ENCODE measurements around the gene PSMB3.
A peak's percentile ranks its signal among the peaks of the same experiment; 100 is the strongest.

PSMB3 gene

DNA sequence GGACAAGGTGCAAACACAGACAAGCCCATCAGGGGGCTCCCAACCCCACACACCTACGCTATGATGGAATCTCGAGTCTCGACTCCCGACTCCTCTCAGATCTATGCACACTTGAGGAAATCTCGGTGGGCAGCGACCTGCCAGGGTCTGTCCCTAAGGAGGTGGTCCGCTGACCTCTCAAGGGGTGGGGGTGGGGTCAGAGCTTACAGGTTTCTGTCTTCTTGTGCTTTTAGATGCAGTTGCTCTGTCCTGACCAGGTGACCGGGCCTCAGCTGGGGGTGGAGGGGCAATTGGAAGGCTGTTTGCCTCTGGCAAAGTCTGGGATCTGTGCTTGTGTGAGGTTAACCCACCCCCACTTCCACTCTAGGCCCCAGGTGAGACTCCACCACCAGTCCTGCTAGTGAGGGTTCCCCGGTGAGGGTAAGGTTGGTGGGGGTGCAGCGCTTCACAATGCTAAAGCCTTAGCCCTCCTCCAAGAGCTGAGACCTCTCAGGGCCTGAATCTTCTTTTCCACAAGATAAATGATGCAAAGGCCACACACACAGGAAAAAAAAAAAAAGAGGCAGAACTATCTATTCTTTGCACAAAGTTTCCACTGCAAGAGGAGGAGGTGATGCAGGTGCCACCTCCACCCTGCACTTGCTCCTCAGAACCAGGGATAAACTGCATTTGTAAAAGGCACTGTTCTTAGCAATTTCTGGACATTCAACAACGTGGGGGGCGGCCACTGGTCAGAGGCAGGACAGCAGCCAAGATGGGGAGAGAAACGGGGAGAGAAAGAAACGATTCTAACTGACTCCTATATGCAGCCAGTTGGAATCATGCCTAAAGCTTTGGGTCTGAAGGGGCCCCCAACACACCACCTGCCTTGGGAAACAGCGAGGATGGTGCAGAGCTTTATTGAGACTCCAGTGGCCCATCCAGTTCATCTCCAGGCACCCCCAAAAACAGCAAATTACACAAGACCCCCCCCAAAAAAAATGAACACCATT, 18.3 kb upstream of the PSMB3 start:
- ATAC-seq: no peak

DNA sequence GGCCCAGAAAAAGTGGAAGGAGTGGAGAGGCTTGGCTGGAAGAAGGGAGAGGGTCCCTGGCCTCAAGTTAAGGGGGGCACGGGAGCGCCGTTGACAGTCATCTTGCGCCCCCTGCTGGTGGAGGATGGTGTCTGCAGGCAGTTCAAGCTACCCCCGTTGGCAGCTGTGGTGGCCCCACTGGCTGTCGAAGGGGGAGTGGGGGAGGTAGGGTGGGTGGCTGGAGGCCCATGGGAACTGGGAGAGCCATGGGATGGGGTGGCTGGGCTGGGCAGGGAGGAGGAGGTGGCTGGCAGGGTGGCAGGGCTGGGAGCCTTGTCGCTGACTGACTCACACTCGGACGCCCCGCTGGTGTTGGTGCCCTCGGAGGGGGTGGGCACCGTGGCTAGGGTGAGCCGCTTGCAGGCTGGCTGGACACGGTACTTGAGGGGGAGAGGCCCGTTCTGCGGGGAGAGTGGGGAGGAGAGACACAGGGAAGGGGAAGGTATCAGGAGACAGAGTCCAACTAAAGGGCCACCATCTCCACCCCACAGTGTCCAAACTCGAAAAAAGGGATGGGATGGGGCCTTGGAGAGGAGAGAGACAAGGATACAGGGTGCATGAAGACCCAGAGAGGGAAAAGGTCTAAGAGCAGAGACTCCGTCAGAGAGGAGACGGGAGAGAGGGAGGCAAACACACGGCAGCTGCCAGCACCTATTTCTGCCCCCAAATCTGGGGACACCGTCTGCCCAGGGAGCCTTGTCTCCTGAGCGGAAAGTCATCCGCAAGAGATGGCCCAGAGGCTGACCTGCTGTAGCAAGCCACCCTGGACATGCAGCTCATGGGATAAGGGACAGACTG, 17.2 kb upstream of the PSMB3 start:
- no peak for ATAC-seq

DNA sequence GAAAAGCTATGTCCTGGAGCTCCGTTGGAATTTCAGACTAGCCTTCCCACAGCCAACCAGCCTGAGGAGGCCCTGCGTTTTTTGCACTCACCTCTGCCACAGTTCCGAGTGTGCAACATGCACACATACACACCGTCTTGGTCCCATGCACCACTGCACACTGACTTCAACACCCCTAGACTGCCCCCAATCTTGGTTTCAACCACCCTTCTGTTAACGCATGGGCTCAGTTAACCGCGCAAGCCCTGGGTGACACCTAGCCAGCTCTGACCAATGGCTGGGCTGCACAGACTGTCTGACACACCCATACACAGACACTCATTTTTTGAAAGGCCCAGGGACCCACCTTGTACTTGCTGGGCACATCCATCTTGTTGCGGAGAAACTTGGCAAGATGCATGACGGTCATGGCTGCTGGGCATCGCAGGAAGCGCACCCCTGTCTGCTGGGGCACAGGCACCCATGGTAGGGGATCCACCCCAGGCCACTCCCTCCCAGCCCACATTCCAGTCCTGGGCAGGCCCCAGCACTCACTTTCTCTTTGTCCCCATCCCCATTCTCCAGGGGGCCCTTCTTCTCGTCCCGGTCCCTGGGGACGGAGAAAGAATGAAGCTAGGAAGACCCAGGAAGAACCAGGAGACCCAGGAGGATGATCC, 14.4 kb upstream of the PSMB3 start:
- ATAC-seq: no peak

DNA sequence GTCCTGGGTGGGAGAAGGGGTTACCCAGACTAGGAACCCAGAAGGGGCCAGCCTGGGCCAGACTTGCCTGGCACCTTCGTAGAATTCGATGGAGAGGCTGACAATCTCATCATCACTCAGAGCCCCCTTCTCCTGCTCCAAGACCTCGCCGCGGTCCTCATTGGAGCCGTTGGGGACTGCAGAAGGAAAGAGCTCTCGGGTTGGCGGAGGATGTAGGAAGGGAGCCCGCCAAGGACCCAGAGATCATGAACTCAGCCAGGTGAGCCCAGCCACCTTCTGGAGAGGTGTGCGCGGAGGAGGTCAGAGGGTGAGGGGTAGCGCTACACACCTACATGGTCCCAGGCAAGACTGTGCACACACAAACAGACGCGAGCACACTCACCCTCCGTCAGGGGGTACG, 13.9 kb upstream of the PSMB3 start:
- ATAC-seq: no peak

DNA sequence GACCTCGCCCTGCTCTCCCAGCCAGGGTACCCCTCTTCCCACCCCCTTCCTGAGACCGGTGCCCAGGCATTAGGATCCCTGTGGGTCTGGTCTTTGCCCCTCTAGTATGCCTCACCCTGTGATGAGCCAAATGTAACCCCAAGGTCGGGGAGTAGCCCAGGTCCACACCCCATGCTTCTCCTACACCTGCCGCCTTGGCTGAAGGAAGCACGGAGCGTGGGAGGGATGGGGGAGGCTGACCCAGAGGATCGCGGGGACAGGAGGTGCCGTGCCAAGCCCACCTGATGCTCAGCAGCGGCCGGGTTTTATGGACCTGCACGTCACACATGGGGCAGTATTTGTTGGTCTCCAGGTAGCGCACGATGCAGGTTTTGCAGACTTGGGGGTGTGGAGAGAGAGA, 13.2 kb upstream of the PSMB3 start:
- ATAC-seq: no peak

DNA sequence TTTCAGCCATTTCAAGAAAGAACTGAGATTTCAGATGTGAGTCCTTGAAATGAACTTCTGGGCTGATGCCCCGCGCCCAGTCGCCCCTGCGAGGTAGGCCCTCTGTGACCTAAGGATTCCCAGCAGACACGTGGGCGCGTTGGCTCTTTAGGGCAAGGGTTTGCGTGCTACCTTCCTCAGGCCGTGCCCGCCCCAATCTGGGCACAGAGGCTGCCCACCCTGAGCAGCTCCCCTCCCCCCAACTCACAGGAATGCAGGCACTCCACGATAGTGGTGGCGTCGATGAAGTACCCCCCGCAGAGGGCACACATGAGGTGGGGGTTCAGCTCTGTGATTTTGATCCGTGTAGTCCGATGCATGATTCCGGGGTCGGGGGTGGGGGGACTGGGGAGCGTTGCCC, 12.5 kb upstream of the PSMB3 start:
- ATAC-seq: no peak

DNA sequence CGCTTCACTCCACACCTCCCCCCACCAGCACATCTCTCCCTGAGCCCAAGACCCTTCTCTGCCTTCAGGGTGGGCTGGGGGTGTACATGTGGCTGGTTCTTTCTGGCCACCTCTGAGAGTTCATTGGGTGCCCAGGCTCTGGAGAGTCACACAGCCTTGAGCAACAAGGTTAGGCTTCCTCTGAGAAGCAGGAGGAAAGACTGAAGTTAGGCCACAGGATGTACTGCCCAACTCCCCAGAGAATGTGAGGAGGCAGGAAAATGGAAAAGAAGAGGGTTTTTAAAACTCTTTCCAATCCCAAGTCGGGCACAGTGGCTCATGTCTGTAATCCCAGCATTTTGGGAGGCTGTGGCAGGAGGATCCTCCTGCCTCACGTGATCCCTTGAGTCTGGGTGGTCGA, 11.7 kb upstream of the PSMB3 start:
- ATAC-seq: no peak

DNA sequence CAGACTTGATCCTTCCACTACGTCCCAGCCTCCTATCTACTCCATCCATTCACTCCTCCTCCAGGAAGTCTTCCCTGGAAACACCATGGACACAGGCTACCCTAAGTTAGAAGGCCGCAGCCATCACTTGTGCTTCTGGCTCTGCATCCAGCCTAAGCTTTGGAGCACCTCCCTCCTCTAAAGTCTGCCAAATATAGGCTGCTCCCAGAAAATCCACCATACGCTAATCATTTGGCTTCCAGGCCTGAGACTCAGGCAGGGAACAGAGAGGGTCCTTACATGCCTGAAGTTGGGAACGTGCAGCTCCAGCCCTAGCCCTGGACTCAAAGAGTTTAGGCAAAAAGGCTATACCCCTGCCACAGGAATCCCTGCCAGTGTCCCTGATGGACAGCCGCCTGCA, 11.1 kb upstream of the PSMB3 start:
- no peak for ATAC-seq

DNA sequence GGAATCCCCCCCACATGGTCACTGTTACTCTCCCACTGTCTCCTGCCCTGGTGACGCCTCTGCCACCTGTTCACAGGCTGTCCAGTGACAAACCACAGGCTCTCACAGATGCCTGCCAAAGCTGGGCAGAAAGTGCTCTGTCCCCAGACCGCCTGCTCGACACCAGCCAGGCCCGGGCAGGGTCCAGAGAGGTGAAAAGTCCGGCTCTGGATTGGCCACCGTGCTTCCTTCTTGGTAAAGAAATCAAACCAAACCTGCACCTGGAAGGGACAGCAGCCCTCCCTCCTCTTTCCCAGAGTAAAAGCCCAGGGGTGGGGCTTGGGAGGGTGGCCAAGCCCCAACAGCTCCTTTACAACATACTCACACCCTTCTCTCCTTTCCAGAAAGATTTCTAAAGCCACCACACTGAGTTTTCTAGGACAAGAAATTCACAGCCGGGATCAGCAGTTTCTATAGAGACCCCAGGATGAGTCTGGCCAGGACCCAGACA, 10.6 kb upstream of the PSMB3 start:
- ATAC-seq: no peak

DNA sequence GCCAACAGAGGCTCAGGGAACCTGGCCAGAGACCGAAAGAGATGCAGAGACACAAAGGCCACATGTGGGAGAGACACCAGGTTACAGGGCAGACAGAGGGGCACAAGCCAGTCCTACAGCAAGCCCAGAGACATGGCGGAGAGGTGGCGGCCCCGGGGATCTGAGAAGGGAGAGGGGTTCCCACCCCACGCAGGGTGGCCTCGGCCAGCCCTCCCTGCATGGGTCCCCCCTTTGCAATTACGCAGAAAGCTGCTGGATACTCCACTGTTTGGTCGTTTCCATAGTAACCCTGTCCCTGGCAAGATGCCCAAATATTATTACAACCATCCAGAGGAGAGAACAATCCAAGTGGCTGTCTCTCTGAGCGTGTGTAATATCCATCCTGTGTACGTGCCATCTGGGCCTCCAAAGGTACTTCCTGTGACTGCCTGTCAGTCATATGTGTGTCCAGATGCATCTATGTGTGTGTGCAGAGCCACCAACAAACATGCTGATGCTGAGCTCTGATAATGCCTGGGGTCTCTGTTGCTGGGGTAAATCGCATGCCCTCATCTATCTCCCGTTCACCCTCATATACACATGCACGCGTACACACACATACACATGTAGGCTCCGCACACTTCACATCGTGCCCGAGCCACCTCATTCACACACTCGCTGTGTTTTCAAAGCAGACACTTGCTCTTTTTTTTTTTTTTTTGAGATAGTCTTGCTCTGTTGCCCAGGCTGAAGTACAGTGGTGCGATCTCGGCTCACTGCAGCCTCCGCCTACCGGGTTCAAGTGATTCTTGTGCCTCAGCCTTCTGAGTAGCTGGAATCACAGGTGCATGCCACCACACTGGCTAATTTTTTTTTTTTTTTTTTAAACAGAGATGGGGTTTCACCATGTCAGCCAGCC, 9.9 kb upstream of the PSMB3 start:
- peak in 1 of 2 donors; percentile 12 for ATAC-seq

DNA sequence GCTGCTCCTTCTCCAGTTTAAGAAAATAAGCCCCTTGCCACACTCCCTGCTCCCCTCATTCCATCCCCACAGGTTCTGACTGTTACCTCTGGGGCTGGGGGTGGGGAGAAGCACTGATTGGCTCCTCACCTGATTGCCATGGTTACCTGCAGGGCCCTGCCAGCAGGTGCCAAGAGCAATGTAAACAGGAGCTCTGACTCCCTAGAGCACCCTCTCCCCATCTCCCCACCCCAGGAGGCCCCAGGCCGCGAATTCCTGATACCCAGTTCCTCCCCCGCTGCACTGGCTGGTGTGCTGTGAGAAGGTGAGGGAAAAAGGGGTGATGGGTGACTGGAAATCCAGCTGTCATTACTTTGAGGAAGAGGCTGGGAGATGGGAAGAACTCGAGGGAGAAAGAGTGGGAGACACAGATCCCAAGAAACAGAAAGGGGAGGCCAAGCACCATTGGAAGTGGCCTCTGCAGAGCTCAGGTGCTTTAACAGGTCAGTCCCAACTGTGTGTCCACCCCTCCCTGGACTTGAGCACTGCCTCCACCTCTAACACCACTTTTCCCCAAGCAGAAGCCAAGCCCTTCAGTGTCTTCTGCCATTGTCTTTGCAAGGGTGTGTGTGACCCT, 8.9 kb upstream of the PSMB3 start:
- ATAC-seq: no peak

DNA sequence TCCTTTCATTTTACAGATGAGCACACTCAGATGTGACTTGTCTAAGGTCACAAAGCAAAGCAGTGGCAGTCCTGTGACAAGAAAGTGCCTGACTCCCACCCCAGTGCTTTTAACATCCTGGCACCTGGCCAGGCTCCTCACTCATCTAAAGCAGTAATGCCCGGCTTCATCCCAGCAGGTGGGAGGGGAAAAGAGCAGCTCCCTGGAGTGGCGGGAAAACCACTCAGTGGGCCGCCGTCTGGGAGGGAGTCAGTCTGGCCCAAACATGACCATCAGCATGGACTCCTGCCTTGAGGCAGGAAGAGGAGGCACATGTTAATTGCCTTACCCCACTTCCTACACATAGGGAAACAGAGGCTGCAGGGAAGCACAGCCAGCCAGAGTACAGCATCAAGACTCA, 7.0 kb upstream of the PSMB3 start:
- no peak for ATAC-seq

DNA sequence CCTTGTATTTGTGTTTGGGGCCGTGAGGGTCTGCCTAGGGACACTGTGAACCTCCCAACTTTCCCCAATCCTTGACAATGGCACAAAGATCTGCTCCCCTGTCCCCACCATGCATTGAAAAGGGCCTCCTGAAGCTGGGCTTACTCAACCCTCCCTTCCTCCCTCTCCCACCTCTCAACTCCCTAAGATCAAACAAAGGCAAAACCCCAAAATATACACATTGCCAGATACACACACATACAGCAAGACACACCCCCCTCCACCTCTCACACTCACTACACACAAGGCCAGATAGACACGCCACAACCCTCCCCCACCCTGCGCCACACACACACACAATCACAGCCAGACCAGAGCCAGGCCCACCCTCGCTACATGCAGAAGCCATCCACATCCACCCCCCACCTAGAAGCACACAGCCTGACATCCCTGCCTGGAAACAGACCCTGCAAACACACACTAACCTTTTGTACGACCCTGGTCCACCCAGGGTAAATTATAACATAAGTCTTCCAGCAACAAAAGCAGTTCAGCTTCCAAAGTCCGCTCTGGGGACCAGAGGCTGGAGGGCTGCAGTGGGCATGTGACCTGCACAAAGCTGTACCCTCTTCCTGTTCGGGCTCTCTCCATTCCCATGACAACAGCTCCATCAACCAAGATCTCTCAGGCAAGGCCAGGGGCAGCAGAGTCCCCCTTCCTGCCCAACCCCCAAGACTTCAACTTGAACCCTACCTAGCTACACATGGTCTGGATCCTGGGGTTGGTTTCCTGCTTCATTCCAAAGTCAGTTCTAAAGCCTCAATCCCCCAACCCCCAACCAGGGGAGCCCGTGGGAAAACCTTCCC, 6.3 kb upstream of the PSMB3 start:
- no peak for ATAC-seq

DNA sequence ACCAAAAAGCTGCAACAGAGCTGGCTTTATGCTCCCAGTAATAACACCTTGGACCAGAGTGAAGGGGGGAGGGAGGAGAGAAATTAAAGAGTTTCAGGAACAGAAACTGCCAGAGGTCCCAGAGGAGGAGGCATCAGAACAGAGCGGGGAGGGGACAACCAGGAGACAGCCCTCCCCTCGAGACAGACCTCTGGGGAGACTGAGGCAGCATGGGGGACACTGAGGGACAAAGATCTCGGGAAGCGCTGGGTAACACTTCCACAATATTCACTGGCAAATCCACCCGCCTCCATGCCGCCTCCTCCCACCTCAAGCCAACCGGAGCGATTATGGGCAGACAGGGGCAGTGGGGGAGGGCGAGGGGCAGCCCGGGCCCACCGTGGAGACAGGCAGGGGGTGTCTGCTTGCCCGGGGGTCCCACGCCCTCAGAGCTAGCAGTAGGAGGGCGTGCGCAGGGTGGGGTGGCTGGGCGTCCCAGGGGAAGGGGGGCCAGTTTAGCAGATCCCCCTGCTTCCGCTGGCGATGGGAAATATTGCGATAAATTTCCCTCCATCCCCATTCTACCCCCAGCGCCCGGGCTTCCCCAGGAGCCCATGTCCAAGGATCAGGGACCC, 5.6 kb upstream of the PSMB3 start:
- ATAC-seq: no peak

DNA sequence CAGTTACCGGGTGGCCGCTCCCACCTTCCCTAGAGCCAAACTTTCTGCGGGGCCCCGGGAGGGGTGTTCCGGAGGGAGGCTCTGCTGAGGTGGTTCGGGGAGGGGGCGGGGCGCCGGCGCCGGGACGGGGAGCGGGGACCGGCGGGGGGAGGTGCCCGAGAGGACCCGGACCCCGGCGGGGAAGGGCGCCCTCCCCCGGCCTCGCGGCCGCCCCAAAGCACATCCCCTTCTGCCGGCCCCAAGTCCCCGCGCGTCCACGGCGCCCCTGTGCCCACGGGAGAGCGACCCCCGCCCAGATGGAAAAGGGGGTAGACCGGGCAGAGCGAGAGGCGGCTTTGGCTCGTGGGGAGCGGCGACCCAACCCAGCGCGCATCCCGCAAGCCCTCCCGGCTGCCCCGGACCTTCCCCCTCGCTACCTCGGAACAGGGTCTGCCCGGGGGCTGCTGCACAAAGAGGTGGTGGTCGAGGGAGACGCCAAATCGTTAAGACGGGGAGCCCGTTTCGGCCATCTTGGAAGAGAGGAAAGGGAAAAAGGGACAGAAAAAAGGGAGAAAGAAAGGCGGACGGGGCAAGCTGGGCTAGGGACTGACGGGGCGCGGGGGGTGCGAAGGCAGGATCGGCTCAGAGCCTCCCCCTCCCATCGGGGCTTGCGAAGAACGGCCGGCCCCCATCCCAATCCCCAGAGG, 4.9 kb upstream of the PSMB3 start:
- ATAC-seq: no peak

DNA sequence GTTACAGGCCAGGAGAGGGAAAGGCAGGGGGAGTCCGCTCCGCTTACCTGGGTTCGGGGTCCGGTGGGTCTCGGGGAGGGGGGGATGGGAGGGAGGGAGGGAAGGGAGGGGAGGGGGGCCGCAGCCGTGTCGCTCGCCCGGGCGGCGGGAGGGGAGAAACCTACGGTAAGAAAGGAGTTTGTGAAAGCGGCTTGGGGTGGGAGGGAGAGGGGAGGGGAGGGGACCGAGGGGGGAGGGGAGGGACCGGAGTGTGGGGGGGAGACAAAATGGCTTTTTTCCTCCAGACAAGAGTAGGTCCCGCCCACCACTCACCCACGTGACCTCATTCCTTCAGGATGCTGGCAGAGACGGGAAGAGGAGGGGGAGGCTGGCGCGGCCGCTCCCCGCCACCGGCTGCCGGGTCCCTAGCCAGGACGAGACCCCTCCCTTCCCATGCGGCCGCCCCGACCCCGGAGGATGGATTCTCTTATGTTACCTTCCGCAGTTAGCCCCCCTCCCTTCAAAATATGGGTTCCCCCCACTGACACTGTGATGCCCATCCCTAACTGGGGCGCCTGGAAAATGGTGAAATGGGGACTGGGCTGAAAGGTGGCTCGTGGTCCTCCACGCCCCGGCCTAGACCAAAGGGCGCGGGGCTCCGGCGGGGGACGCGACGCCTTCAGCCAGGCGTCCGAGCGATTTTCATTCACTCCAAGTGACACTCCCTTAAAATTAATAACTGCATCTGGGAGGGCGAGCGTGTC, 4.2 kb upstream of the PSMB3 start, which contains the start of gene PCGF2:
TSS of gene PCGF2 (minus strand) at position 188 of the 743 bp plus-strand sequence. CDS start 7,934 bp downstream, outside the sequence.
- ATAC-seq: no peak

DNA sequence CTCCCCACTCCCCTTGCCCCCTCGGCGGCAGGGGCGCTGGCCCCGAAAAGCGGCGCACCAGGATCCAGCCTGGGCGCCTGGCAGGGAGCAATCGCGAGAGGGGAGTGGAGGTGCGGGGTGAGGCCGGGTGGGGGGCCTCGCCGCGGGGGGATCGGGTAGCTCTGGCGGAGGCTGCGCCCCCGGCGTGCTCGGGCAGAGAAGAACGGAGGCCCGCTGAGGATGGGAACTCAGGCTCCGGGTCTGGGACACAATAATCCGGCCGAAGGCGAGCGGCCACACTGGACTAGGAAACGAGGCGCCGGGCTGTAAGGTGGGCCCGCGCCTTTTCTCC, 3.7 kb upstream of the PSMB3 start:
- ATAC-seq: no peak

DNA sequence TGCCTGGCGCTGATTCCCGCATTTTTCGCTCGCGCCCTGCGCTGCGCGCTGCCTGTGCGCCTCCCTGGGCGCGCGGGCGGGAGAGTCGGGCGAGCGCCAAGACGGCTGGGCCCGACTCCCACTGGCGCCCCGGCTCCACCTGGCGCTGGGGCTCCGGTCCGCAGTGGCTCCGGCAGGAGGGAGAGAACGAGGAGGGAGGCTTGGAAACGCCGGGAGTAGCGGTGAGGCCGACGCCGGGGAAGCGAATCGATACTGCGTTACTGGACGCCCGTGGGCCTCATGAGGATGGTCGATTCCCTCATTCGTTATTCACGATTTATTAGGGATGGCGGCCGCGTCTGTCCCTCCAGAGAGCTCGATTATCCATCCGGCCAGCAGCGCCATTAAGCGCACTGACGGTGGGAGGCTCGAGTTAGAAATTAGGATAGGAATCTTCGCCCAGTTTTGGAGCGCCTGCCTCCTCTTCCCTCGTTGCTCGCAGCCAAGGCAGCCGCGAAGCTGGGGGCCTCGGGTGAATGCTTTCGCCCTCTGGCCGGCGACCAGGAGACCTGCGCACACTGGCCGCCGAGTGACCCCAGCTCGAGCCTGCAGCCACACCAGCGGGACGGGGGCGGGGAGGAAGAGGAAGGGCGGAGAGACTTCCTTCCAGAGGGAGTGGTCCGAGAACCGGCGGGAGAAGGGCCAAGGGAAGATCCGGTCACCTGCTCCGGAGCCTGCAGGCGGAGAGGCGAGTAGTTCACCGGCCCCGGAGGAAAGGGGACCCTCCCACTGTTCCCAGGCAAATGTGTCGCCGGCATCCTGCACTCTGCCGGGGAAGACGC, 3.1 kb upstream of the PSMB3 start:
- ATAC-seq: no peak

Data from activated CD4-positive, CD25-positive, alpha-beta regulatory T cell treated with anti-CD3 and anti-CD28 coated beads, Interleukin-2, amount 50 U/mL, for 24 hours (primary cell).